ENCODE measurements around the gene MTMR3.

MTMR3 gene

GRCh38 chr22:30074994-30075393 is 192.0 kb downstream of the MTMR3 start:
- H3K4me2 ChIP-seq, result no peak overlapping the region
- H2AFZ ChIP-seq (ENCODE audit: low read depth), result no peak overlapping the region
- TF ChIP-seq, protein P1, sequence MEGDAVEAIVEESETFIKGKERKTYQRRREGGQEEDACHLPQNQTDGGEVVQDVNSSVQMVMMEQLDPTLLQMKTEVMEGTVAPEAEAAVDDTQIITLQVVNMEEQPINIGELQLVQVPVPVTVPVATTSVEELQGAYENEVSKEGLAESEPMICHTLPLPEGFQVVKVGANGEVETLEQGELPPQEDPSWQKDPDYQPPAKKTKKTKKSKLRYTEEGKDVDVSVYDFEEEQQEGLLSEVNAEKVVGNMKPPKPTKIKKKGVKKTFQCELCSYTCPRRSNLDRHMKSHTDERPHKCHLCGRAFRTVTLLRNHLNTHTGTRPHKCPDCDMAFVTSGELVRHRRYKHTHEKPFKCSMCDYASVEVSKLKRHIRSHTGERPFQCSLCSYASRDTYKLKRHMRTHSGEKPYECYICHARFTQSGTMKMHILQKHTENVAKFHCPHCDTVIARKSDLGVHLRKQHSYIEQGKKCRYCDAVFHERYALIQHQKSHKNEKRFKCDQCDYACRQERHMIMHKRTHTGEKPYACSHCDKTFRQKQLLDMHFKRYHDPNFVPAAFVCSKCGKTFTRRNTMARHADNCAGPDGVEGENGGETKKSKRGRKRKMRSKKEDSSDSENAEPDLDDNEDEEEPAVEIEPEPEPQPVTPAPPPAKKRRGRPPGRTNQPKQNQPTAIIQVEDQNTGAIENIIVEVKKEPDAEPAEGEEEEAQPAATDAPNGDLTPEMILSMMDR (conservative IDR thresholded peaks at IDR 0.05; ENCODE audit: low read depth, low read length), result no peak
- H3K4me1 ChIP-seq (ENCODE audit: low read depth, poor library complexity, severe bottlenecking), result no peaks in the 10 kb centered on the region
- no peaks in the 10 kb centered on the region for H4K20me1 ChIP-seq (ENCODE audit: insufficient read depth)
- H3K36me3 ChIP-seq (ENCODE audit: insufficient read depth), result no peaks in the 10 kb centered on the region
- H3K27ac ChIP-seq, result no peak overlapping the region
- H3K9ac ChIP-seq, result no peak overlapping the region
- no peaks in the 10 kb centered on the region for H3K79me2 ChIP-seq (ENCODE audit: insufficient read depth, low read depth)
- H3K4me3 ChIP-seq (IDR thresholded peaks at IDR 0.05; ENCODE audit: insufficient read depth, low read depth, low read length), result no peak overlapping the region
- no peaks in the 10 kb centered on the region for H3K27me3 ChIP-seq (ENCODE audit: insufficient read depth, low read depth)

- H3K4me2 ChIP-seq, result no peak overlapping the region
- no peak overlapping the region for H3K27ac ChIP-seq
- TF ChIP-seq, protein P1 (conservative IDR thresholded peaks at IDR 0.05; ENCODE audit: low read depth, low read length), result no peak
Measured at GRCh38 chr22:30077279-30077880, 194.4 kb downstream of the MTMR3 start.

GRCh38 chr22:30078320-30079311 is 195.6 kb downstream of the MTMR3 start:
- Histone ChIP-seq H4K20me1 (ENCODE audit: insufficient read depth) (no peaks in the 10 kb centered on the region), H2AFZ (ENCODE audit: low read depth) (no peak overlapping the region), H3K27me3 (ENCODE audit: insufficient read depth, low read depth) (no peaks in the 10 kb centered on the region), H3K36me3 (ENCODE audit: insufficient read depth) (no peaks in the 10 kb centered on the region), H3K4me1 (ENCODE audit: low read depth, poor library complexity, severe bottlenecking) (no peaks in the 10 kb centered on the region), H3K4me2 (no peak overlapping the region), H3K4me3 (IDR thresholded peaks at IDR 0.05; ENCODE audit: insufficient read depth, low read depth, low read length) (no peak overlapping the region), H3K9ac (no peak overlapping the region), H3K79me2 (ENCODE audit: insufficient read depth, low read depth) (no peaks in the 10 kb centered on the region), H3K27ac (no peak overlapping the region)
- TF ChIP-seq, protein P1 (conservative IDR thresholded peaks at IDR 0.05; ENCODE audit: low read depth, low read length), result no peak

More at GRCh38 chr22:30077279-30077880, 194.4 kb downstream of the MTMR3 start:
- no peaks in the 10 kb centered on the region for H3K36me3 ChIP-seq (ENCODE audit: insufficient read depth)
- no peaks in the 10 kb centered on the region for H3K4me1 ChIP-seq (ENCODE audit: low read depth, poor library complexity, severe bottlenecking)
- H3K9ac ChIP-seq, result no peak overlapping the region
- H3K4me3 ChIP-seq (IDR thresholded peaks at IDR 0.05; ENCODE audit: insufficient read depth, low read depth, low read length), result no peak overlapping the region
- no peaks in the 10 kb centered on the region for H3K79me2 ChIP-seq (ENCODE audit: insufficient read depth, low read depth)
- H3K27me3 ChIP-seq (ENCODE audit: insufficient read depth, low read depth), result no peaks in the 10 kb centered on the region
- no peak overlapping the region for H2AFZ ChIP-seq (ENCODE audit: low read depth)
- no peaks in the 10 kb centered on the region for H4K20me1 ChIP-seq (ENCODE audit: insufficient read depth)

DNA sequence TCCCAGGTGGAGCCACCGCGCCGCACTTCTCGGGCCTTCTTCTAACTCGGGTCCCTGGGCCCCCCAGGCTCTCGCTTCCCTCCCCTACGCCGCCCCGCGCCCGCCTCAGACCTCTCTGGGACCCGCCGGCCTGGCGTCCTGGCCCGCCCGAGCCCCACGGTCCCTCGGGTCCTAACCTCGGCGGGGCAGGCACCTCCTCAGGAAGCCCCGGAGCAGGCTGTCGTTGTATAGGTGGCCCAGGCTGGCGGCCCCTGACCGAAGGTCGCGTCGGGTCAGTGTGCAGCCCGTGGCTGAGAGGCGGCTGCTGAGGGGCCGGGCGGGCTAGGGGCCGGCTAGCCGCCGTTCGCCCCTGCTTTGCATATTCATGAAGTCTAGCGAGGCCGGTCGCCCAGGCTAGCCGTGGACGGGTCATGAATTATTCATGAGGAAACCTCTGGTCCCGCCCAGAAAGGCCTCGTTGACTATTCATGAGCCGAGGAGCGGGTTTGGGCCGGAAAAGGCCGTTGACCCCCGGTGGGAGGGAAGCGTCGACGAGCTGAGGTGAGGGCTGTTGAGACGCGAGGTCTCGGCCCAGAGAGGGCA is 197.1 kb downstream of the MTMR3 start, which contains the start of gene HORMAD2:
Gene HORMAD2, plus strand, starts transcription at position 513 of the 582 bp plus-strand sequence. CDS start 13,489 bp downstream, outside the sequence.
- Histone ChIP-seq H3K4me2 (no peak within 1 kb of the TSS), H2AFZ (ENCODE audit: low read depth) (no peak within 1 kb of the TSS), H3K4me1 (ENCODE audit: low read depth, poor library complexity, severe bottlenecking) (no peaks in the 10 kb centered on the region), H3K4me3 (IDR thresholded peaks at IDR 0.05; ENCODE audit: insufficient read depth, low read depth, low read length) (no peak within 1 kb of the TSS), H3K9ac (no peak within 1 kb of the TSS), H4K20me1 (ENCODE audit: insufficient read depth) (no peaks in the 10 kb centered on the region), H3K27me3 (ENCODE audit: insufficient read depth, low read depth) (no peaks in the 10 kb centered on the region), H3K27ac (no peak within 1 kb of the TSS), H3K79me2 (ENCODE audit: insufficient read depth, low read depth) (no peaks in the 10 kb centered on the region), H3K36me3 (ENCODE audit: insufficient read depth) (no peaks in the 10 kb centered on the region)
- TF ChIP-seq, protein P1 (conservative IDR thresholded peaks at IDR 0.05; ENCODE audit: low read depth, low read length), result no peak
